Activated CD4-positive, alpha-beta T cell treated with anti-CD3 and anti-CD28 coated beads for 24 hours (primary cell): Measurements from ENCODE around the gene RETREG3.
"Not testable (repeated sequence)": the region's sequence is repeated elsewhere in the genome, so short reads cannot be mapped to it uniquely, and the experiment has no call there.

Source experiments
- DNase-seq, 2 donors: peaks; one replicate each; pipeline ENCODE4 v3.0.0-alpha.2; 2020; ENCODE audit warnings: low read depth in 2 of 2

RETREG3 gene

DNA sequence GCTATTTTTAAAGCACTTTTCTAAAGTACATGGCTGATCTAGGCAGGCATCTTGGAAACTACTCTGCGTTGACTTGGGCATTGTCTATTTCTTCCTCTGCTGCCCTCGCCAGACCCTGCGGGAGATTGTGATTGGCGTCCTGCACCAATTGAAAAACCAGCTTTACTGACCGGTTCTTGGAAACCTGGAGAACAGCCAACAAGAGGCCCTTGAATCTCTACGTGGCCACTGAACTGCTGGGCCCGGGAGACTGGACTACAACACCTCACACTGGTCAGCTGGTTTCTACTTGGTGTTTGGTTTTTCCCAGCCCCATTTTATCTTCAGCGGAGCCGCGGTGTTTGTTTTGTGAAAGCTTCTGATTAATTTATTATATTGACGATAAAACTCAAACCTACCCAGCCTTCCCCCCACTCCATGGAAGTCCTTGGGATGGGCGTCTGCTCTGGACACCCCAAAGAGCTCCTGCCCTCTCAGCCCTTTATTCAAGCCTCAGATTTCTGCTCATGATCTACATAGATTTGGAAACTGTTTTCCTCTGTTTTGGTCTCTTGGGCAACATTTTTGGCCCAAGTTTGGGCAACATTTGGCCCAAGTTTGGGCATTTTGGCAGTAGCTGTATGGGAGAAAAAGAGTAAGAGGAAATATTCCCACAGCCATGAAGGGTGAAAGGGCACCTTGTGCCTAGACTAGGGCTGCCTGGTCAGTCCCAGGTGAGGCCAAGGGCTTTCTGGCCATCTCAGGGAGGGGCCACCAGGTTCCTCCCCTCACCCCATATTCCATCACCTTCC lies 37.5 kb downstream of the RETREG3 start:
- DNase-seq = no peak

DNA sequence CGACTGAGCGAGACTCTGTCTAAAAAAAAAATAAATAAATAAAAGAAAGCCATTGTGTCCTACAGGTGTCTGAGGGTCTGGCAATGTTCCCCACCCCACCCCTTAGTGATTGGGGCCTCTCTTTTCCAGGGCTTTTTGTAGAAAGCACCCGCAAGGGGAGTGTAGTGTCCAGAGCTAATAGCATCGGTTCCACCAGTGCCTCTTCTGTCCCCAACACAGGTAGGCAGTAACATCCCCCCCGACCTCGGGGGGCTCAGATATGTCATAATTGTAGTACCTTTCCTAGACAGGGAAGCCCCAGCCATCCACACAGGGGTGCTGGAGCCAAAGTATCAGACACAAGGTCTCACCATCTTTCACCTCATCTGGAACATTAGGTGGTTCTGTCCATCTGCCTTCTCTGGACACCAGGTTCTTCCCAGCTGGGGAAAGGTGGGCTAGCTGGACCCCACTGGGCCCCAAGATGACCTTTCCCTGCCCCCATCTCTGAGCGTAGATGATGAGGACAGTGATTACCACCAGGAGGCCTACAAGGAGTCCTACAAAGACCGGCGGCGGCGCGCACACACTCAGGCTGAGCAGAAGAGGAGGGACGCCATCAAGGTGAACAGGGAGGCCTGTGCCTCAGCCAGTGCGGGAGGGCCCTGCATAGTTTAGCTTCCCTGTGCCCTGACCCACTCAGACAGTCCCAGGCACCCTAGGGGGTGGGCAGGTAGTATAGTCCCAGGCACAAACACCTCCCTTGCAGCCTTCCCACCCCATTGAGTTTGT lies 40.6 kb downstream of the RETREG3 start:
- no peak for DNase-seq

DNA sequence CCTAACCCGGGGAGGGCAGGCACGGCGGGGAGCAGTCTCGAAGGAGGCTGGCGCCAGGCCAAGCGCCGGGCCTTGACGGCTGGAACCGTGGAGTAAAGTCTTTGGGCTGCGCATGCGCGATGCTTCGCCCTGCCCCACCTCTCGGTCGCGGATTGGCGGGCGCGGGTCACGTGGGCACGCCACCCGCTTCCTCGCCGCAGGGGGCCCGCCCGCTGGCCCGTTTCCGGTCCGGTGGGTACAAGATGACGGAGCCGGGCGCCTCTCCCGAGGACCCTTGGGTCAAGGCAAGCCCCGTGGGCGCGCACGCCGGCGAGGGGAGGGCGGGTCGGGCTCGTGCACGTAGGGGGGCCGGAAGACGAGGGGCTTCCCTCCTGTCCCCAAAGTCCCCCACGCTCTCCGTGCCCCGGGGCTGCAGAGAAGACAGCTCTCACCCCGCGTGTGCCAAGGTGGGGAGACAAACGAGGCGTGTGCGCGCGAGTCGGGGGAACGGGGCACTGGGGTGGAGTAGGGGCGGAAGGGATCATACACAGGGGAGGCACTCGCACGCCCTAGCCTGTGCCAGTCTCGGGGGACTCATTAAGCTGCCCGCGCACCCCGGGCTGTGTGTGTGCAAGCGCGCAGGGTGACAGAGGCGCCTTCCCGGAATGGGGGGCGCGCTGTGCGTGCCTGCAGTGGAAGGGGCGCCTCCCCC lies 42.1 kb downstream of the RETREG3 start, which contains the start of gene MLX:
TSS of gene MLX (plus strand) at position 218 of the 691 bp plus-strand sequence. CDS start at position 243, 25 bp downstream.
- peak; percentile 83 to 90 for DNase-seq

DNA sequence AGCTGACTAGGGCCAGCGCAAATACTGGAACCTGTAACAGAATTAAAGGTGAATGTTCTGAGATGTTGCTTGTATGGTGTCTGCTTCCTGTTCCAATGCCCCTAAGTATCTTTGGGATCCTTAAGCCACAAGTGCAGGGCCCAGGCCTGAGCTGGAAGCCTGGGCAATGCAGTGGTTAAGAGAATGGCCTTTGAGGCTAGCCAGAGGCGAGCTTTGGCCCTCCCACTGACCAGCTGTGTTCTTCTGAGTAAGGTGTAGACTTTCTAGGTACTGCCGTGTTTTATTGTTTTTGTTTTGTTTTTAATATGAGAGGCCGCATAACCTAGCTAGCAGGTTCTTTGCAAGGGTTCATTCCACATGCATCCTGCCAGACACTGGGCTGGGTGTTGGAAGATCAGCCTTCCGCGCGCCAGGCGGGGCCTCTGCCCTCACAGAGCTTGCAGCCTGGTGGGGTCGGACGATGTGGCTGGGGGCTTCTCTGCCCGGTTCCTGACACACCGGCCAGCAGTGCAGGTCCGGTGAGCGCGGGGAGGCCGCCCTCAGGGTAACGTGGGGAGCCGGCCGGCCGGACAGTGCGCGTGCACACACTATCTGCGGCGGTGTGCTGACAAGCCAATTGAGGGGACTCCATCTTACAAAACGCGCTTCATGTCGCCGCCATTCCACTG lies 42.8 kb downstream of the RETREG3 start:
- DNase-seq = no peak

DNA sequence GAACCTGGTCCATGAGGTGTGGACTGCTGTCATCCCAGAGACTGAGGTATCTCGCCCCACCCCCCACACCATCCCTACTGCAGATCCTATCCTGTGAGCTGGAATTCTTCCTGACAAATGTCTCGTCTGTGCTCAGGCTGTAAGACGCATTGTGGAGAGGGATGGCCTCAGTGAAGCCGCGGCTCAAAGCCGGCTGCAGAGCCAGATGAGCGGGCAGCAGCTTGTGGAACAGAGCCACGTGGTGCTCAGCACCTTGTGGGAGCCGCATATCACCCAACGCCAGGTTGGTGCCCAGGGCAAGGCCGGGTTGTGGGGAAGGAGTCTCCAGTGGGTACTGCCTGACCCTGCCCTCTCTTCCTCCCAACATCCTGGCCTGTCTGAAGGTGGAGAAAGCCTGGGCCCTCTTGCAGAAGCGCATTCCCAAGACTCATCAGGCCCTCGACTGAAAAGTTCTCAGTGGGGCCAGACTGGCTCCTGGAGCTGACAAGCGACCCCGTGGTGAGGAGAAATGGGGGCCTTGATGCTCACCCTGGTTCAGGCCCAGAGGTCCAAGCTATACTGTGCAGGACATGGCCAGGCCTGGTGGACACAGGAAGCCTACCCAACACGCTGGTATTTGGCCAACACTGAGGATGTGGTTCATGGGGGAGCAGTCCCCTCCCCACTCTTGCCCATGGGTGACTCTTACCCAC lies 43.5 kb downstream of the RETREG3 start:
- no peak for DNase-seq

DNA sequence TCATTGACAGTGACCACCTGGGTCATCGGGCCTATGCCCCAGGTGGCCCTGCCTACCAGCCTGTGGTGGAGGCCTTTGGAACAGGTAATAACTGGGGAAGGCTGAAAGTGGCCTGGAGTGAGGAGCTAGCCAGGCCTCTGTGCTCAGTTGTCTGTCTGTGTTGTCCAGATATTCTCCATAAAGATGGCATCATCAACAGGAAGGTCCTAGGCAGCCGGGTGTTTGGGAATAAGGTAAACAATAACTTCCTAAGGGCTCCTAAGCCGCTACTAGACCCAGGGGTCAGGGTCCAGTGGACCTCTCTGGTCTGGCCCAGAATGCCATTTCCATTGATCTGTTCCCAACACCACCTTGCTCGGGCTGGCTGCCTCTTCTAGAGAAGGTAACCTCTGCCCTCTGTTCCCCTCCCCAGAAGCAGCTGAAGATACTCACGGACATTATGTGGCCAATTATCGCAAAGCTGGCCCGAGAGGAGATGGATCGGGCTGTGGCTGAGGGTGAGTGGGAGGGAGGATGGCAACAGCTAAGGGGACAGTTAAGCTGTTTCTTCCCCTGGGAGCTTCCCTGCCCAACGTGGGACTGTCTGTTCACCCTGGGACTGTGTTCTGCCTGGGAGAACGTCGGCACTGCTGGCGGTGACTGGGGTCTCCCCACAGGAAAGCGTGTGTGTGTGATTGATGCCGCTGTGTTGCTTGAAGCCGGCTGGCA lies 44.2 kb downstream of the RETREG3 start:
- DNase-seq = no peak

DNA sequence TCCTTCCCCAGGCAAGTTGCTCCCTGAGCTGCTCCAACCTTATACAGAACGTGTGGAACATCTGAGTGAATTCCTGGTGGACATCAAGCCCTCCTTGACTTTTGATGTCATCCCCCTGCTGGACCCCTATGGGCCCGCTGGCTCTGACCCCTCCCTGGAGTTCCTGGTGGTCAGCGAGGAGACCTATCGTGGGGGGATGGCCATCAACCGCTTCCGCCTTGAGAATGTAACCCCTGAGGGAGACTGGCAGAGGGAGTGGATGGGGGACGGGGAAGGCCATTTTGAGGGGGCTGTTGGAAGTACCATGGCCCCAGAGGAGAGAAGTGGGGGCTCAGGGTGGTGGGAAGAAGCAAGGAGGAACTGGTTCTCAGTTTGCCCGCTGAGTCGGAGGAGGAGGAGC lies 45.2 kb downstream of the RETREG3 start:
- DNase-seq = no peak

DNA sequence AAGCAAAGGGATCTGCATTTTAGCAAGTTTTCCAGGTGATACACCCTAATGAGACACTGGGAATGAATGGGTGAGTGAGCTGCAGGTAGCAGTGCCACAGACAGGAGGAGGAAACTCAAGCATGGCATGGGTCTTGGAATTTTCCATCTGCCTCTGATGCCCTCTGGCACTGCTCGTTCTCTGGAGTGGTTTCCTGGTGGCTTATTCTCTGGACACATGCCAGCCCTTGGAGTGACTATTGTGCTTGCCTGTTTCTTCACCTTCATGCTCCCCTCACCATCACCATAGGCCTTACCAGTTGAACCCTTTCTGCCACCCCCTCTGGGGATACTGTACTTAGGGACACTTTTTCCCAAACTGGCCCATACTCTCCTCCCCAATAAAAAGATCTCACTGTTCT lies 45.6 kb downstream of the RETREG3 start:
- no peak for DNase-seq

DNA sequence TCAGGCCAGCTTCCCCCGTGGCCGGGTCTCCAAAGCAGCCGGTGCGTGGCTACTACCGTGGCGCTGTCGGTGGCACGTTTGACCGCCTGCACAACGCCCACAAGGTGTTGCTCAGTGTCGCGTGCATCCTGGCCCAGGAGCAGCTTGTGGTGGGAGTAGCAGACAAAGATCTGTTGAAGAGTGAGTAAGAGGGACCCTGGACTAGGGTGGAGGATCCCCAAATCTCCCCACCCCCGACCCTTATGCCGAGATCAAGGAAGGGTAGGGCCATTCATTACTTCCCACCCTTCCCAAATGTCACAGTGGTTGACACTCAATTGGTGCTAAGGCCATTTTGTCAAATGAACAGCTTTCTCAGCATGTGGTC lies 46.0 kb downstream of the RETREG3 start:
- no peak for DNase-seq

DNA sequence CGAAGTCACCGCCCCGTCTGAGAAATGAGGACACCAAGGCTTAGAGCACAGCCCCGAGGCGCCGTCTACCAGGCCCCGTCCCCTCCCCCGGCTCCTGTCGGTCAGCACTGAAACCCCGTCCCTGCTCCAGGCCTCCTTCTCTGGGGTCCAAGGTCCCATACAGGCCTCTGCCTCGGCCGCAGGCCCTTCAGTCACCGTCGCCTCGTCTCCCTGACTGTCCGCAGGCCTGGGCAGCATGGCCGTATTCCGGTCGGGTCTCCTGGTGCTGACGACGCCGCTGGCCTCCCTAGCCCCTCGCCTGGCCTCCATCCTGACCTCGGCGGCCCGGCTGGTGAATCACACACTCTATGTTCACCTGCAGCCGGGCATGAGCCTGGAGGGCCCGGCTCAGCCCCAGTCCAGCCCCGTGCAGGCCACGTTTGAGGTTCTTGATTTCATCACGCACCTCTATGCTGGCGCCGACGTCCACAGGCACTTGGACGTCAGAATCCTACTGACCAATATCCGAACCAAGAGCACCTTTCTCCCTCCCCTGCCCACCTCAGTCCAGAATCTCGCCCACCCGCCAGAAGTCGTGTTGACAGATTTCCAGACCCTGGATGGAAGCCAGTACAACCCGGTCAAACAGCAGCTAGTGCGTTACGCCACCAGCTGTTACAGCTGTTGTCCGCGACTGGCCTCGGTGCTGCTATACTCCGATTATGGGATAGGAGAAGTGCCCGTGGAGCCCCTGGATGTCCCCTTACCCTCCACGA lies 46.6 kb downstream of the RETREG3 start:
- DNase-seq = no peak

DNA sequence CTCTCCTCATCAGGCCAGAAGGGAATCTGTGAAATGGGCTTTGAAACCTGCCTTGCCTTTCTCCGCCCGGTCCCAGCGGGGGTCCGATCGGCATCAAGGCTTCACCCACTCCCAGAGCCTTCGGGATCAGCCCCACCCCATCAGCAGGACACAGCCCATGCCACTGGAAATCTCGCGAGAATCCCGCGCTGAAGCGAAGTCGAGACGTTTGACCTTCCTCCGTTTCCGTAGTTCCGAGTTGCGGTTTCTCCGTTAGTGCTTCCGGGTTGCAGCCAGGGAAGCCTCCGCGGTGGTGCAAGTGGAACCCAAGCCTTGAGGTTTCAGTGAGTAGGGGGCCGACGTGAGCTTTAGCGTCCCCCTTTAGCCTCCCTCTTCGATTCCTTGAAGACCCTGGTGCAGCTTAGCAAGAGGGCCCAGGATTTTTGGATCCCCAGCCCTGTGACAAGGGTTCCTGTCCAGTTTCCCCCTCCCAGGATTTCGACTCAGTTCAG lies 47.2 kb downstream of the RETREG3 start, which contains the start of gene COASY:
TSS of gene COASY (plus strand) at position 252 of the 491 bp plus-strand sequence. CDS start 475 bp downstream, outside the sequence.
- peak; percentile 84 to 94 for DNase-seq

DNA sequence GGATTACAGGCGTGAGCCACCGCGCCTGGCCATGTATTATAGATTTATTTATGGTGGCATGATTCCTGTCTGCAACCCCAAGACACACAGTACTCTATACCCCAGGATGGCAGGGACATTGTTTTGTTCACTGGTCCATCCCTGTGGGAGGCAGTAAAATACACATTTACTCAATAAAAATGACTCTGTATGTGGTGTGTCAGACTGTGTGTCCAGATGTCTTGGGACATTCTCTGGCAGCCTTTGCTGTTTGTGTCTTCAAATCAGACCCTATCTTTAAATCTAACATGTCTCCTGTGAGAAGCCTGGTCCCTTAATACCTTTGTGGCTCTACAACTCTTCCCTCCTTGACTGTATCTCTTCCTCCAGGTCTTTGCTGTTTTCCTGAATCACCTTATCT lies 48.9 kb downstream of the RETREG3 start:
- no peak for DNase-seq

DNA sequence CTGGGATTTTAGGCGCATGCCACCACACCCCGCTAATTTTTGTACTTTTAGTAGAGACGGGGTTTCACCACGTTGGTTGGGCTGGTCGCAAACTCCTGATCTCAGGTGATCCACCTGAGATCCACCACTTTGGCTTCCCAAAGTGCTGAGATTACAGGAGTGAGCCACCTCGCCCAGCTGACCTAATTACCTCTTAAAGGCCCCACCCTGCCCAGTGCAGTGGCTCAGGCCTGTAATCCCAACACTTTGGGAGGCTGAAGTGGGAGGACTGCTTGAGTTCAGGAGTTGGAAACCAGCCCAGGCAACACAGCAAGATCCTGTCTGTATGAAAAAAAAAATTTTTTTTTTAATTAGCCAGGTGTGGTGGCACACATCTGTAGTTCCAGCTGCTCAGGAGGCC lies 50.1 kb downstream of the RETREG3 start:
- no peak for DNase-seq

DNA sequence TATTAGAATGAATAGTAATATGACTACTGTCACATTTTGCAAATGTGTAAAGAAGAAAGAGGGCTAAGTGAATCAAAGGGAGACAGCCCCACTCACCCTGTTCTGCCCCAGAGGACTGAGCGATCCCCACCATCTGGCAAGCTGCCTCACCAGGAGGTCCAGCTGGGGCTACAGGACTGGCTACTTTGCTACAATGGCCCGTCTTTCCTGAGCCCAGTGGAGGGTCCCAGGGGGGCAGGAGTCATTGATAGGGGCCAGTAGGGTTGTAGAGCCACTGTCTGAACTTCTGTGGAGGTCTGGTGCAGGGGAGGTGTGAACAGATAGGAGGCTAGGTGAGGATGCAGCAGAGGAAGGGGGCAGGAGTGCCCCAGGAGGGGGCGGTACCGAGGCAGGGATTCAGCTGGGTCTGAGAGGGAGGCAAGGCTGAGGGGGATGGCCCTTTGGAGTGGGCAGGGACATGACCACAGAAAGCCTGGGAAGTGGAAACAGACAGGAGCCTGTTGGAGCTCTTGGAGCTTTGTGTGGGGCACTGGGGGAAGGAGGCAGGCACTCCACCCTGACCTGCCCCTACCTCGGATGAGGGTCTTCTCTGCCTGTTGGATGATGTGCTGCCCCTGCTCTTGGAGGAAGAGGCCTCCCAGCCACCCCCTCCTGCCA lies 53.1 kb downstream of the RETREG3 start:
- not testable (repeated sequence) for DNase-seq

DNA sequence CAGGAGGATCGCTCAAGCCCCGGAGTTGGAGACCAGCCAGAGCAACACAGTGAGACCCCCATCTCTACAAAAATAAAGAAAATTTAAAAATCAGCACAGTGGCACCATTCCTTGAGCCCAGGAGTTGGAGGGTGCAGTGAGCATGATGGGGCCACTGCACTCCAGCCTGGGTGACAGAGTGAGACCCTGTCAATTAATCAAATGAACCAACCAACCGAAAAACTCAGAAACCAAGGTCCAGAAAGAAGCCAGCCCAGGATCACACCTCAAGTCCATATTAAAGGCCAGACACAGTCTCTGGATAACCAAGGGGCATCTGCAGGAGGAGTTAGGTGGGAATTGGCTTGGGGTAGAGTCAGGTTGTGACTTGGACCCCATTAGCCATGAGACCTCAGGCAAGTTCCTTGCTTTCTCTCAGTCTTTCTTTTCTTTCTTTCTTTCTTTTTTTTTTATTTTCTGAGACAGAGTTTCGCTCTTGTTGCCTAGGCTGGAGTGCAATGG lies 54.0 kb downstream of the RETREG3 start:
- DNase-seq = no peak

DNA sequence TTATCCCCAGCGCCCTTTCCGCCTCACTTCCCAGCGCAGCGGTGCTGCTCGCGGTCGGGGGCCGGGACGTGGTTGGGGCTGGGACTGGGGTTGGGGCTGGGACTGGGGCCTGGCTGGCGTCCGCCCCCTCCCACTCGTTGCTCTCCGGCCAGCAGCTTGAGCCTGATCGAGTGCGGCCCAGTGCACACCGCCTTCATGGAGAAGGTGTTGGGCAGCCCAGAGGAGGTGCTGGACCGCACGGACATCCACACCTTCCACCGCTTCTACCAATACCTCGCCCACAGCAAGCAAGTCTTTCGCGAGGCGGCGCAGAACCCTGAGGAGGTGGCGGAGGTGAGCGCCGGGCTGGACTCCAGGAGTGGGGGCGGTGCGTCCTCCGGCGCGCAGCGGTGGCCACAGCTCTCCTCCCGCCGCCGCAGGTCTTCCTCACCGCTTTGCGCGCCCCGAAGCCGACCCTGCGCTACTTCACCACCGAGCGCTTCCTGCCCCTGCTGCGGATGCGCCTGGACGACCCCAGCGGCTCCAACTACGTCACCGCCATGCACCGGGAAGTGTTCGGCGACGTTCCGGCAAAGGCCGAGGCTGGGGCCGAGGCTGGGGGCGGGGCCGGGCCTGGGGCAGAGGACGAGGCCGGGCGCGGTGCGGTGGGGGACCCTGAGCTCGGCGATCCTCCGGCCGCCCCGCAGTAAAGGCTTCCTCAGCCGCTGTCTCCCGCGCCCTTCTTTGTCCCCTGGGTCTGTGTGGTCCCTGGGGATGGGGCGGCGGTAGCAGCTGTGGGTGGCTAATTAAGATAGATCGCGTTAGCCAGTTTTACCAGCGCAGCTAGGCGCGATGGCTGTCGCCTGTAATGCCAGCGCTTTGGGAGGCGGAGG lies 54.7 kb downstream of the RETREG3 start:
- DNase-seq = peak; percentile 49 to 73

DNA sequence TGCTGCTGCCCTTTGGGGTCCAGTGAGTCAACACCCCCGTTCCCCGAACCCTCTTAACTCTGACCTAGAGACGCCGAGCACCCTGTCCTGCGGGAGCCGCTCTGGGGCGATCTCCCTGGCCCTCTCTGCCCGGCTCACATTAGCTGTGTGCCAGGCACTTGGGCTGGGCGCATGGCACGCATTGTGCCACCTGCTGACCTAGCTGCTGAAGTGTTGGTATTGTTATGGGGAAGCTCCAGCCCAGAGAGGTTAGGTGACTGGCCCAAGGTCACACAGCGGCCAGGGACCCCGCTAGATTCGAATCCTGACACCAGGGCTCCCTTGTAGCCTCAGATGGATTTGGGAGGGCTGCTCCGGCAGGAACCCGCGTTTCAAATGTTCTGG lies 55.3 kb downstream of the RETREG3 start:
- DNase-seq = no peak
